ENCODE data around the gene PPP1R16B.

DNA sequence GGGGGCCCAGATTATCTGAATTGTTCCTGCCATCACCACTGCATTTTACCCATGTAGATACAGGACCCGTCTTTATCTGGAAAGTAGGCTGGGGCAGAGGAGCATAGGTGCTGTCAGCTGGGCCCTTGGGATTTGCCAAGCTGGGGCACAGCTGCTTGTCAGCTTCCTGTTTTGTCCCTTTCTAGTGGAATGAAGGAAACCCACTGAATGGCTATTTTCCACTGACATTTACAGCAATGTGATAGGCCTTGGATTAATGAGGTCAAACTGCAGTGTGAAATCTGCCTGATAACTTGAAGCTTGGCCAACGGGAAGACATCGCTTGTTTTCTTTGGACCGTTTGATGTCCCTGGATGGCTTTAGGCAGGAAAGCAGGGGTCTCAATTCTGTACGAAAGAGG lies 6.7 kb downstream of the PPP1R16B start:
- no peak for TF ChIP-seq ZNF384 (IDR thresholded peaks at IDR 0.05)
- TF ChIP-seq SP1 (IDR thresholded peaks at IDR 0.05): no peak
- TF ChIP-seq NFRKB (IDR thresholded peaks at IDR 0.05): no peak
- TF ChIP-seq L3MBTL2 (conservative IDR thresholded peaks at IDR 0.05): no peak
- TF ChIP-seq ARNT (IDR thresholded peaks at IDR 0.05): no peak
- TF ChIP-seq FOXM1 (IDR thresholded peaks at IDR 0.05; ENCODE audit: borderline replicate concordance): no peak
- TF ChIP-seq SUZ12 (IDR thresholded peaks at IDR 0.05): no peak
- TF ChIP-seq, protein P1, sequence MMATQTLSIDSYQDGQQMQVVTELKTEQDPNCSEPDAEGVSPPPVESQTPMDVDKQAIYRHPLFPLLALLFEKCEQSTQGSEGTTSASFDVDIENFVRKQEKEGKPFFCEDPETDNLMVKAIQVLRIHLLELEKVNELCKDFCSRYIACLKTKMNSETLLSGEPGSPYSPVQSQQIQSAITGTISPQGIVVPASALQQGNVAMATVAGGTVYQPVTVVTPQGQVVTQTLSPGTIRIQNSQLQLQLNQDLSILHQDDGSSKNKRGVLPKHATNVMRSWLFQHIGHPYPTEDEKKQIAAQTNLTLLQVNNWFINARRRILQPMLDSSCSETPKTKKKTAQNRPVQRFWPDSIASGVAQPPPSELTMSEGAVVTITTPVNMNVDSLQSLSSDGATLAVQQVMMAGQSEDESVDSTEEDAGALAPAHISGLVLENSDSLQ (IDR thresholded peaks at IDR 0.05): no peak
- no peak for TF ChIP-seq FOXA1 (IDR thresholded peaks at IDR 0.05)
- no peak for TF ChIP-seq FOXK2 (IDR thresholded peaks at IDR 0.05)
- no peak for TF ChIP-seq ELF4 (IDR thresholded peaks at IDR 0.05)
